WTC11 (cell line): ENCODE results near the gene MTRF1. TPM values are rescaled to one million over a fixed set of nuclear protein-coding genes. Genes with fewer than 3 reads are reported as not detected.

ENCODE experiments used
- ATAC-seq: fragments of 200-7000 bp; cut with Tn5 transposase; 2 replicates; pipeline ENCODE4 v1.10.0; 2021; ENCODE audit warnings: mild to moderate bottlenecking, moderate library complexity
- CTCF ChIA-PET: fragments of 300-600 bp; sonication (Branson Sonifier 250); formaldehyde crosslinking; loops from one replicate; lab custom pipeline; 2021; ENCODE audit warnings: antibody characterized with exemption; lab: Charles Lee
- POLR2A ChIA-PET: fragments of 350-600 bp; sonication (Branson Sonifier 250); formaldehyde crosslinking; loops from one replicate; lab custom pipeline; 2021; ENCODE audit warnings: antibody characterized with exemption; lab: Charles Lee
- DNase-seq: peaks from one replicate; pipeline ENCODE4 v3.0.0; 2021; ENCODE audit warnings: low spot score
- H3K27ac Mint-ChIP-seq: 2 replicates; pipeline ENCODE4 v1.8.0; 2021; ENCODE audit warnings: mixed read lengths
- H3K27me3 Mint-ChIP-seq: 2 replicates; pipeline ENCODE4 v1.8.0; 2021; ENCODE audit warnings: low read depth, mild to moderate bottlenecking, moderate library complexity, mixed read lengths
- H3K36me3 Mint-ChIP-seq: 2 replicates; pipeline ENCODE4 v1.8.0; 2021; ENCODE audit warnings: mixed read lengths
- H3K4me1 Mint-ChIP-seq: 2 replicates; pipeline ENCODE4 v1.8.0; 2022; ENCODE audit warnings: mixed read lengths
- H3K4me3 Mint-ChIP-seq: 2 replicates; pipeline ENCODE4 v1.8.0; 2021; ENCODE audit warnings: mild to moderate bottlenecking, moderate library complexity, mixed read lengths
- H3K9me3 Mint-ChIP-seq: 2 replicates; pipeline ENCODE4 v1.8.0; 2021; ENCODE audit warnings: mixed read lengths
- ARID4B ChIP-seq: sonication (generic); formaldehyde crosslinking; IDR thresholded peaks from 2 replicates; pipeline ENCODE4 v1.8.0; 2023; ENCODE audit warnings: missing genetic modification reagents, mild to moderate bottlenecking, borderline replicate concordance
- CREB1 ChIP-seq: sonication (generic); formaldehyde crosslinking; IDR thresholded peaks from 2 replicates; pipeline ENCODE4 v1.8.0; 2023; ENCODE audit warnings: mild to moderate bottlenecking, missing genetic modification reagents
- E2F1 ChIP-seq: sonication (generic); formaldehyde crosslinking; IDR thresholded peaks from 2 replicates; pipeline ENCODE4 v1.8.0; 2022; ENCODE audit warnings: mild to moderate bottlenecking, missing genetic modification reagents
- E2F5 ChIP-seq: sonication (generic); formaldehyde crosslinking; IDR thresholded peaks from 2 replicates; pipeline ENCODE4 v1.8.1; 2022; ENCODE audit warnings: mild to moderate bottlenecking, moderate library complexity, missing genetic modification reagents
- EMX1 ChIP-seq: fragments of 250-450 bp; sonication (Bioruptor Pico); IDR thresholded peaks from 2 replicates; pipeline ENCODE4 v1.8.0; 2021; ENCODE audit warnings: mild to moderate bottlenecking
- HMGXB4 ChIP-seq: sonication (generic); formaldehyde crosslinking; IDR thresholded peaks from 2 replicates; pipeline ENCODE4 v1.8.1; 2023; ENCODE audit warnings: mild to moderate bottlenecking, moderate library complexity, missing genetic modification reagents
- IRF1 ChIP-seq: sonication (generic); formaldehyde crosslinking; IDR thresholded peaks from 2 replicates; pipeline ENCODE4 v1.8.0; 2023; ENCODE audit warnings: missing genetic modification reagents
- KAT7 ChIP-seq: sonication (generic); formaldehyde crosslinking; IDR thresholded peaks from 2 replicates; pipeline ENCODE4 v1.8.1; 2023; ENCODE audit warnings: missing genetic modification reagents, mild to moderate bottlenecking, borderline replicate concordance
- MYBL2 ChIP-seq: sonication (generic); formaldehyde crosslinking; IDR thresholded peaks from 2 replicates; pipeline ENCODE4 v1.8.1; 2023; ENCODE audit warnings: mild to moderate bottlenecking, moderate library complexity, missing genetic modification reagents
- PRDM15 ChIP-seq: sonication (generic); formaldehyde crosslinking; IDR thresholded peaks from 2 replicates; pipeline ENCODE4 v1.8.0; 2022; ENCODE audit warnings: missing genetic modification reagents
- ZNF219 ChIP-seq: sonication (generic); formaldehyde crosslinking; IDR thresholded peaks from 2 replicates; pipeline ENCODE4 v1.8.0; 2023; ENCODE audit warnings: missing genetic modification reagents, mild to moderate bottlenecking, borderline replicate concordance
- ZNF532 ChIP-seq: fragments of 250-450 bp; sonication (Bioruptor Pico); IDR thresholded peaks from 2 replicates; pipeline ENCODE4 v1.9.0; 2021; ENCODE audit warnings: mild to moderate bottlenecking, borderline replicate concordance
- ZNF671 ChIP-seq: fragments of 250-450 bp; sonication (Bioruptor Pico); IDR thresholded peaks from 2 replicates; pipeline ENCODE4 v1.8.0; 2021; ENCODE audit warnings: mild to moderate bottlenecking
- ZSCAN18 ChIP-seq: fragments of 250-450 bp; sonication (Bioruptor Pico); IDR thresholded peaks from 2 replicates; pipeline ENCODE4 v2.1.2; 2022; ENCODE audit warnings: mild to moderate bottlenecking, moderate library complexity
- total RNA-seq: library from RNA; stranded (reverse); gene quantifications from 3 replicates; pipeline ENCODE4 v1.2.3, GENCODE V29; 2021

The MTRF1 gene
- total RNA-seq, 1 experiment from 2014 or later = 12.9 TPM

- TF ChIP-seq ZNF532 (CRISPR knock-in tag) = no peak
- no peak for TF ChIP-seq IRF1 (CRISPR knock-in tag)
- TF ChIP-seq KAT7 = no peak
- no peak for TF ChIP-seq HMGXB4 (CRISPR knock-in tag)
Measured at GRCh38 chr13:41286370-41286769, 23.0 kb upstream of the MTRF1 start (continued).

GRCh38 chr13:41284512-41285288 is 21.3 kb upstream of the MTRF1 start:
- peaks cover 7% of the 10 kb centered on the region; the same call in 1 of the 2 replicates for H3K9me3 Mint-ChIP-seq
- peaks cover 29% of the 10 kb centered on the region for H3K4me1 Mint-ChIP-seq
- H3K27ac Mint-ChIP-seq = no peak overlapping the region; the same call in 1 of the 2 replicates
- no peak for ATAC-seq
- CTCF ChIA-PET = no interaction called here
- H3K36me3 Mint-ChIP-seq = no peaks in the 10 kb centered on the region
- no peaks in the 10 kb centered on the region for H3K27me3 Mint-ChIP-seq
- DNase-seq = no peak
- H3K4me3 Mint-ChIP-seq = no peak overlapping the region
- POLR2A ChIA-PET = no interaction called here
- no peak for TF ChIP-seq ZNF671
- TF ChIP-seq KAT7 = no peak
- no peak for TF ChIP-seq ZNF219 (CRISPR knock-in tag)
- TF ChIP-seq PRDM15 = no peak
- no peak for TF ChIP-seq EMX1 (CRISPR knock-in tag)
- no peak for TF ChIP-seq ZSCAN18
- no peak for TF ChIP-seq ARID4B (CRISPR knock-in tag)
- TF ChIP-seq CREB1 = no peak
- no peak for TF ChIP-seq E2F1
- no peak for TF ChIP-seq MYBL2
- TF ChIP-seq E2F5 (CRISPR knock-in tag) = no peak
